Pancreas (tissue), 10 donors: ENCODE data around the gene ZNF282. TPM values are rescaled to one million over a fixed set of nuclear protein-coding genes. Genes with fewer than 3 reads are reported as not detected.

Experiments
- ATAC-seq, 4 donors: fragments of 200-7000 bp; cut with Tn5 transposase; one replicate each; pipeline versions ENCODE4 v1.8.0 to v1.9.1; 2020; ENCODE audit warnings: mild to moderate bottlenecking in 4 of 4, moderate library complexity in 4 of 4
- DNase-seq, 6 donors: peaks; one replicate each; pipeline ENCODE4 v3.0.0-alpha.2; 2020
- FAIRE-seq: peaks from 2 replicates; lab custom pipeline; 2012; peaks lifted over from hg19 to GRCh38; lab: Jason Lieb, UNC
- H3K27ac ChIP-seq, 4 donors: fragments of 200-600 bp; sonication (generic); 1 replicate in 3 of 4; 2 replicates in 1 of 4; pipeline versions ENCODE4 v1.5.0 to v1.8.0; 2020
- H3K27me3 ChIP-seq, 4 donors: fragments of 200-600 bp; one replicate each; pipeline ENCODE4 v1.8.0; 2021
- H3K36me3 ChIP-seq, 3 donors: fragments of 200-600 bp; sonication (generic) in 1 of 3; one replicate each; pipeline versions ENCODE4 v1.5.0 to v1.8.0; 2020 to 2021
- H3K4me1 ChIP-seq, 3 donors: fragments of 200-600 bp; one replicate each; pipeline ENCODE4 v1.8.0; 2021
- H3K4me3 ChIP-seq, 4 donors: fragments of 200-600 bp; sonication (generic) in 2 of 4; one replicate each; pipeline versions ENCODE4 v1.5.0 to v1.8.0; 2020 to 2021
- H3K9me3 ChIP-seq, 4 donors: fragments of 200-600 bp; one replicate each; pipeline ENCODE4 v1.8.0; 2021
- CTCF ChIP-seq, 4 donors: fragments of 200-600 bp; sonication (generic) in 3 of 4; IDR thresholded peaks; one replicate each; pipeline versions ENCODE4 v1.5.0 to v1.8.0; 2021; ENCODE audit warnings: antibody characterized with exemption in 4 of 4
- WGBS, 2 donors: extraction: QIAGEN DNeasy Blood & Tissue Kit; methylation state at CpG; one replicate each; pipeline ENCODE4 v1.1.7; 2013; 5-methylcytosine and 5-hydroxymethylcytosine counted together
- intact Hi-C, 3 donors: fragments of 100-400 bp; cut with DNase I; formaldehyde crosslinking; loops; one replicate each; pipeline versions ENCODE4 v1.11.1 to v1.14.2; 2022
- polyA plus RNA-seq, 2 donors: library from polyadenylated mRNA; stranded (reverse); fragments of 200-250 nt; gene quantifications; one replicate each; pipeline ENCODE4 v1.2.3, GENCODE V29; 2013
- total RNA-seq, 6 donors: library from RNA; stranded (reverse); fragmentation: NEBNext Ultra II Directional in 4 of 6; extraction: Animal tissue kit (Norgen Biotek cat#: 25700) in 4 of 6; gene quantifications; one replicate each; pipeline versions ENCODE4 v1.2.1 to v1.2.4, GENCODE V29; 2021 to 2023
- donor health status: healthy with polysubstance abuse.
- donor health status: DM: no; HTN: no; CAD: no; lungs with moderate emphysema.
- donor health status: DM: no; HTN: no; CAD: no.
- donor health status: control.
- donor health status: control.
- donor health status: Bipolar disorder and iron deficiency.
- donor health status: DM: yes; HTN: yes; CAD: no.
- donor health status: DM: no; HTN: no; CAD: no.
- donor health status: DM: no; HTN: no; CAD: no.
- donor health status: DM: yes; HTN: yes; CAD: no.

The ZNF282 gene
- total and polyA plus RNA-seq, 8 donors: 12.1 to 19.4 (median 14.0) TPM

- no peak for ATAC-seq
- no peaks in the 10 kb centered on the region for H3K27me3 ChIP-seq
- H3K9me3 ChIP-seq: no peaks in the 10 kb centered on the region
- peaks cover 0 to 3% (median 0%) of the 10 kb centered on the region in 3 donors for H3K4me1 ChIP-seq
- WGBS, 2 donors: 88 to 93% methylated on average over 35 of the region's 35 CpGs
- peaks cover 9 to 71% (median 30%) of the 10 kb centered on the region in 3 donors for H3K36me3 ChIP-seq
- intact Hi-C loops: no loop called here
- FAIRE-seq: no peak
- H3K27ac ChIP-seq: no peak overlapping the region
- TF ChIP-seq CTCF (IDR thresholded peaks at IDR 0.05): no peak
- H3K4me3 ChIP-seq: no peak overlapping the region
- DNase-seq: peak in 1 of 6 donors; percentile 55
Measured at GRCh38 chr7:149207324-149208035, 12.1 kb downstream of the ZNF282 start.

GRCh38 chr7:149209518-149210269 lies 14.3 kb downstream of the ZNF282 start:
- no peak for DNase-seq
- TF ChIP-seq CTCF (IDR thresholded peaks at IDR 0.05): peak in 2 of 4 donors; percentile 13 to 14
- FAIRE-seq: no peak

GRCh38 chr7:149210551-149210950 lies 15.2 kb downstream of the ZNF282 start:
- H3K27ac ChIP-seq: no peak overlapping the region
- H3K36me3 ChIP-seq: peaks cover 9 to 84% (median 47%) of the 10 kb centered on the region in 3 donors
- no peaks in the 10 kb centered on the region for H3K27me3 ChIP-seq
- 92 to 95% methylated on average over 11 of the region's 11 CpGs for WGBS, 2 donors
- peaks cover 0 to 3% (median 0%) of the 10 kb centered on the region in 3 donors for H3K4me1 ChIP-seq
- intact Hi-C loops: no loop called here
- H3K9me3 ChIP-seq: no peaks in the 10 kb centered on the region
- peak in 1 of 6 donors; percentile 53 for DNase-seq
- TF ChIP-seq CTCF (IDR thresholded peaks at IDR 0.05): no peak
- FAIRE-seq: no peak
- no peak overlapping the region for H3K4me3 ChIP-seq
- no peak for ATAC-seq

More at GRCh38 chr7:149209518-149210269, 14.3 kb downstream of the ZNF282 start:
- peak in 2 of 4 donors; percentile 29 to 42 for ATAC-seq
- 69 to 79% methylated on average over 7 of the region's 7 CpGs for WGBS, 2 donors
- Histone ChIP-seq H3K9me3 (no peaks in the 10 kb centered on the region), H3K27ac (no peak overlapping the region), H3K4me1 (peaks cover 0 to 3% (median 0%) of the 10 kb centered on the region in 3 donors), H3K36me3 (peaks cover 9 to 79% (median 44%) of the 10 kb centered on the region in 3 donors), H3K4me3 (no peak overlapping the region), H3K27me3 (no peaks in the 10 kb centered on the region)
- intact Hi-C loops: no loop called here

GRCh38 chr7:149214020-149214720 lies 18.8 kb downstream of the ZNF282 start:
- Histone ChIP-seq H3K36me3 (peaks cover 9 to 62% (median 43%) of the 10 kb centered on the region in 3 donors), H3K27ac (no peak overlapping the region), H3K27me3 (no peaks in the 10 kb centered on the region), H3K4me1 (no peaks in the 10 kb centered on the region), H3K4me3 (no peak overlapping the region), H3K9me3 (no peaks in the 10 kb centered on the region)
- intact Hi-C loops: no loop called here
- TF ChIP-seq CTCF (IDR thresholded peaks at IDR 0.05): no peak
- FAIRE-seq (no peak), DNase-seq (no peak), ATAC-seq (peak in 1 of 4 donors; percentile 30)
- WGBS, 2 donors: 81% methylated on average over 7 of the region's 7 CpGs
